Caco-2 (cell line): Measurements from ENCODE around the gene KRT2. TPM values are rescaled to one million over a fixed set of nuclear protein-coding genes. Genes with fewer than 3 reads are reported as not detected.

Source experiments
- BruUV-seq: library from RNA; stranded (reverse); fragments of 400-500 nt; replicated peaks from 2 replicates; lab custom pipeline; 2021; lab: Mats Ljungman, UMichigan
- CTCF ChIA-PET: fragments of 300-600 bp; sonication (Branson Sonifier 250); formaldehyde crosslinking; loops from one replicate; lab custom pipeline; 2022; ENCODE audit warnings: antibody characterized with exemption; lab: Charles Lee
- POLR2A ChIA-PET: fragments of 300-600 bp; sonication (Branson Sonifier 250); formaldehyde crosslinking; loops from one replicate; lab custom pipeline; 2022; ENCODE audit warnings: antibody characterized with exemption; lab: Charles Lee
- DNase-seq, 2 experiments: peaks; one replicate each; pipeline versions ENCODE4 v3.0.0 to v3.0.0-alpha.2; 2020 to 2022
- H3K27me3 ChIP-seq: replicated peaks from 2 replicates; pipeline ENCODE4 v1.6.0; 2011; ENCODE audit warnings: low read length; ENCODE audit not compliant: control insufficient read depth, insufficient read depth
- H3K36me3 ChIP-seq: 2 replicates; pipeline ENCODE4 v1.5.1; 2011; ENCODE audit warnings: low read length; ENCODE audit not compliant: control insufficient read depth, insufficient read depth
- H3K4me1 ChIP-seq: fragments of 250-450 bp; sonication (Bioruptor Pico); 2 replicates; pipeline ENCODE4 v1.5.1; 2020; ENCODE audit warnings: mild to moderate bottlenecking
- H3K4me3 ChIP-seq: 2 replicates; pipeline ENCODE4 v1.5.1; 2011; ENCODE audit warnings: low read depth, mild to moderate bottlenecking, control low read depth, low read length
- H3K9me3 ChIP-seq: fragments of 250-450 bp; sonication (Bioruptor Pico); 2 replicates; pipeline ENCODE4 v1.5.1; 2020; ENCODE audit warnings: mild to moderate bottlenecking, moderate library complexity
- H3K27ac Mint-ChIP-seq: one replicate; pipeline ENCODE4 v1.8.0; 2022; ENCODE audit warnings: mixed read lengths; ENCODE audit not compliant: unreplicated experiment
- H3K27me3 Mint-ChIP-seq: one replicate; pipeline ENCODE4 v1.8.0; 2022; ENCODE audit warnings: mixed read lengths; ENCODE audit not compliant: insufficient read depth, unreplicated experiment
- H3K36me3 Mint-ChIP-seq: one replicate; pipeline ENCODE4 v1.8.0; 2022; ENCODE audit warnings: mild to moderate bottlenecking, mixed read lengths; ENCODE audit not compliant: insufficient read depth, unreplicated experiment
- H3K4me1 Mint-ChIP-seq: one replicate; pipeline ENCODE4 v1.8.0; 2022; ENCODE audit warnings: low read depth, mixed read lengths; ENCODE audit not compliant: unreplicated experiment
- H3K4me3 Mint-ChIP-seq: one replicate; pipeline ENCODE4 v1.8.0; 2022; ENCODE audit warnings: mild to moderate bottlenecking, moderate library complexity, mixed read lengths; ENCODE audit not compliant: unreplicated experiment
- H3K9me3 Mint-ChIP-seq: one replicate; pipeline ENCODE4 v1.8.0; 2022; ENCODE audit warnings: mixed read lengths; ENCODE audit not compliant: unreplicated experiment
- CTCF ChIP-seq, 2 experiments: fragments of 200-600 bp in 1 of 2; IDR thresholded peaks; 1 replicate in 1 of 2; 2 replicates in 1 of 2; pipeline versions ENCODE4 v1.5.1 to v1.8.0; 2011 to 2022; ENCODE audit warnings: antibody characterized with exemption in 1 of 2, control low read depth in 1 of 2, inconsistent platforms in 1 of 2, low read depth in 1 of 2, low read length in 1 of 2, mild to moderate bottlenecking in 1 of 2, moderate library complexity in 1 of 2; ENCODE audit not compliant: insufficient read depth in 1 of 2, severe bottlenecking in 1 of 2, unreplicated experiment in 1 of 2
- intact Hi-C: fragments of 100-400 bp; cut with micrococcal nuclease; formaldehyde crosslinking; loops from one replicate; pipeline ENCODE4 v1.10.0; 2022; ENCODE audit not compliant: unreplicated experiment
- total RNA-seq: library from RNA; stranded (reverse); gene quantifications from 2 replicates; pipeline ENCODE4 v1.2.3, GENCODE V29; 2022

KRT2 gene
- total RNA-seq, 1 experiment from 2014 or later, result not detected

- intact Hi-C loops, result no loop called here
- H3K36me3 ChIP-seq, result no peaks in the 10 kb centered on the region
- H3K4me1 Mint-ChIP-seq, result no peaks in the 10 kb centered on the region
- no peaks in the 10 kb centered on the region for H3K4me1 ChIP-seq
- TF ChIP-seq CTCF (IDR thresholded peaks at IDR 0.05; ENCODE audit: insufficient read depth in 1 of 2, low read depth in 1 of 2, low read length in 1 of 2, severe bottlenecking in 1 of 2, unreplicated experiment in 1 of 2), result no peak
- peaks cover 29% of the 10 kb centered on the region for H3K27me3 Mint-ChIP-seq
- 0 out of 2 replicates have a peak, but pooled peaks cover 1% of the 10 kb centered on the region for H3K27me3 ChIP-seq
- BruUV-seq, result no TSS peak
- no peaks in the 10 kb centered on the region for H3K36me3 Mint-ChIP-seq
- CTCF ChIA-PET, result interaction anchor here (0.7 kb wide), 2 partner anchors 50 to 132 kb away, joined by 4 read pairs; partner anchors contain the start of gene KRT71
- POLR2A ChIA-PET, result no interaction called here
- no peaks in the 10 kb centered on the region for H3K9me3 ChIP-seq
- DNase-seq, result no peak
- no peak overlapping the region for H3K27ac Mint-ChIP-seq
- no peak overlapping the region for H3K4me3 Mint-ChIP-seq
- H3K9me3 Mint-ChIP-seq, result no peaks in the 10 kb centered on the region
- no peak overlapping the region for H3K4me3 ChIP-seq
Observed at GRCh38 chr12:52684431-52684830, 32.4 kb upstream of the KRT2 start.

DNA sequence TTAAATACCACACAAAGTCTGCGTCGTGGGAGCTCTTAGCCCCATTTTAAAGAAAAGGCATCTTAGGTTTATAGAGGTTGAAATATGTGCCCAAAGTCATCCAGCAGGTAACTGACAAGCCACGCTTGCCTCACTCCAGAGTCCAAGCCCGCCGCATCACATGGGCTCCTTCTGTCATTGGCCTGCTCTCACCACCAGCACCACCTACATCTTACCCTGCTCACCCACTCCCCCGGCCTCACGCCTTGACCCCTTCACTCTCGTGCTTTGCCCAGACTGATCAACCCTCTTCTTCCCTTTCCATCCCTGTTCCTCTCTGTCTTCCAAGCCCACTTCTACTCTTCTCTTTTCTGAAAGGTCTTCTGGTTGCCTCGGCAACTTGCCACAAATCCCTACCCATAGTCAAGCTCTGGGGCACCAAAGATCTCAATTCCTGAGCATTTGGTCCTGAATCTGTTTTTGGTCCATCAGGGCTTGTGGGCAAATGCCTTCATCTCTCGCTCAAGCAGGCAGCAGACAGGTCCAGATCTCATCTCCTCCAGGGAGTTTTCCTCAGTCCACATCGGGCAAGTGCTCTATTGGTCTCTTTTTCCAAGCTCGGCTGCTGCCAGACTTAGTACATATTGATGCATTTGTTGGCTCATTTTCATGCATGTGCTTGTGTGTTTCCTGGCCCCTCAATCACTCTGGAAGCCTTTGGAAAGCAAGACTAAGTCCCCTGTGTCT is 31.7 kb upstream of the KRT2 start:
- Histone ChIP-seq H3K4me3 (no peak overlapping the region), H3K9me3 (no peaks in the 10 kb centered on the region), H3K4me1 (no peaks in the 10 kb centered on the region), H3K36me3 (no peaks in the 10 kb centered on the region), H3K27me3 (0 out of 2 replicates have a peak, but pooled peaks cover 1% of the 10 kb centered on the region)
- H3K27me3 Mint-ChIP-seq, result peaks cover 27% of the 10 kb centered on the region
- H3K4me1 Mint-ChIP-seq, result no peaks in the 10 kb centered on the region
- H3K36me3 Mint-ChIP-seq, result no peaks in the 10 kb centered on the region
- TF ChIP-seq CTCF (IDR thresholded peaks at IDR 0.05; ENCODE audit: insufficient read depth in 1 of 2, low read depth in 1 of 2, low read length in 1 of 2, severe bottlenecking in 1 of 2, unreplicated experiment in 1 of 2), result no peak
- H3K27ac Mint-ChIP-seq, result no peak overlapping the region
- no peaks in the 10 kb centered on the region for H3K9me3 Mint-ChIP-seq
- no peak for DNase-seq
- intact Hi-C loops, result no loop called here
- BruUV-seq, result no TSS peak
- CTCF ChIA-PET, result no interaction called here
- POLR2A ChIA-PET, result no interaction called here
- H3K4me3 Mint-ChIP-seq, result no peak overlapping the region

DNA sequence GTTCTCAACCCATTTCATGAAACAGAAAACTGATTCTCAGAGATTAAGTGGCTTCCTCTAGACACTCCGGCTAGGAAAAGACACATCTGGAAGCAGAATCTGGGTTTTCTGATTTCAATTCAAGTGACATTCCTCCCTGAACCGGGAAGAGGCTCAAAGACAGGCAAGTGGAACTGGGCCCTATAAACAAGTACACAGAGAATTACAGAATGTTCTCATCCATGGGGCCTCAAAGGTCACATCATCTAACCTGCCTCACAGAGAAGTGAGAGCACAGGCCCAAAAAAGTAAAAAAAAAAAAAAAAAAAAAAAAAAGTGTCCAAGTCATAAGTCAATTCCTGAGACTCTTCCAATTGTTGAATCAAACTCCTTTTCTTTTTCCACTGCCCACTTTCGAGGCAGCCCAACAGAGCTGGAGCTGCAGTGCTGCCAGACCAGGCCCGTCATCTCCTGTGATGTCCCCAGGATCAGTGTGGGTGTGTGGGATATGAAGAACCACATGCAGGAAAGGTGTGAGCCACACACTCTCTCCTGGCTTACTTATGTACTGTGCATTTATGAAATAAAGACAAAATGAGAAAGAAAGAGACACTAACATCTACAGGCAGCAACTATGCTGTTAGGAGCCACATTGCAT is 31.0 kb upstream of the KRT2 start:
- Histone ChIP-seq H3K27me3 (0 out of 2 replicates have a peak, but pooled peaks cover 1% of the 10 kb centered on the region), H3K9me3 (no peaks in the 10 kb centered on the region), H3K36me3 (no peaks in the 10 kb centered on the region), H3K4me3 (no peak overlapping the region), H3K4me1 (no peaks in the 10 kb centered on the region)
- Mint-ChIP-seq H3K4me3 (no peak overlapping the region), H3K27me3 (peaks cover 23% of the 10 kb centered on the region), H3K27ac (no peak overlapping the region), H3K9me3 (no peaks in the 10 kb centered on the region), H3K36me3 (no peaks in the 10 kb centered on the region), H3K4me1 (no peaks in the 10 kb centered on the region)
- POLR2A ChIA-PET, result no interaction called here
- TF ChIP-seq CTCF (IDR thresholded peaks at IDR 0.05; ENCODE audit: insufficient read depth in 1 of 2, low read depth in 1 of 2, low read length in 1 of 2, severe bottlenecking in 1 of 2, unreplicated experiment in 1 of 2), result no peak
- CTCF ChIA-PET, result no interaction called here
- intact Hi-C loops, result no loop called here
- BruUV-seq, result no TSS peak
- no peak for DNase-seq
